Astrocyte of the hippocampus (primary cell): ENCODE data around the gene CCDC57.

Experiments used
- DNase-seq: peaks from one replicate; pipeline ENCODE4 v3.0.0; 2011; ENCODE audit warnings: low read depth, low spot score

CCDC57 gene

DNA sequence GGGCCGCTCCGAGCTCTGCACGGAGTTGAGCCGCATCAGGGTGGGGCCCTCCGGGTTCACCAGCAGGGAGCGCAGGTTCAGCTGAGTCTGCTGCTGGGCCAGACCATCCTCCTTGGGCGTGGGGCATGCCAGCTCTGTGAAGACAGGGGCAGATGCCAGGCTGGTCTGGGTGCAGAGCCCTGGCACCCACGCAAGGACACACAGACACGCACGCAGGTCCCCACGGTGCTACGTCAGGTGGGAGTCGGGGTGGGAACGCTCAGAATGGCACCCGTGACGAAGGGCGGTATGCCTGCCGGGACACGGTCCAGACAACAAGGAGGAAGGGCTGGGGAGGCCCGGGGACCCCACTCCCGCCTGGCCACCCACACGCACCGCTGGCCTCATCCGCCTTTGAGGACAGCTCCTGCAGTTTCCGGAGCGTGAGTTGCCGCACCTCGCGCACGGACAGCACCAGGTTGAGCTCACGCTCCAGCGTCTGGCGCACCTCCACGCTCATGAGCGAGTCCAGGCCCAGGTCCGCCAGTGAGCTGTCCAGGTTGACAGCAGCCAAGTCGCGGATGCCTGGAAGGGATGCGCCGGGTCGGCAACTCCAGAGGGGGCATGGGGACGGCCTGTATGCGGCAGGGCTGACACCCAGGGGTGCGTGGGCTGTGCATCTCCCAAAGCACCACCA, 131.7 kb downstream of the CCDC57 start:
- no peak for DNase-seq

DNA sequence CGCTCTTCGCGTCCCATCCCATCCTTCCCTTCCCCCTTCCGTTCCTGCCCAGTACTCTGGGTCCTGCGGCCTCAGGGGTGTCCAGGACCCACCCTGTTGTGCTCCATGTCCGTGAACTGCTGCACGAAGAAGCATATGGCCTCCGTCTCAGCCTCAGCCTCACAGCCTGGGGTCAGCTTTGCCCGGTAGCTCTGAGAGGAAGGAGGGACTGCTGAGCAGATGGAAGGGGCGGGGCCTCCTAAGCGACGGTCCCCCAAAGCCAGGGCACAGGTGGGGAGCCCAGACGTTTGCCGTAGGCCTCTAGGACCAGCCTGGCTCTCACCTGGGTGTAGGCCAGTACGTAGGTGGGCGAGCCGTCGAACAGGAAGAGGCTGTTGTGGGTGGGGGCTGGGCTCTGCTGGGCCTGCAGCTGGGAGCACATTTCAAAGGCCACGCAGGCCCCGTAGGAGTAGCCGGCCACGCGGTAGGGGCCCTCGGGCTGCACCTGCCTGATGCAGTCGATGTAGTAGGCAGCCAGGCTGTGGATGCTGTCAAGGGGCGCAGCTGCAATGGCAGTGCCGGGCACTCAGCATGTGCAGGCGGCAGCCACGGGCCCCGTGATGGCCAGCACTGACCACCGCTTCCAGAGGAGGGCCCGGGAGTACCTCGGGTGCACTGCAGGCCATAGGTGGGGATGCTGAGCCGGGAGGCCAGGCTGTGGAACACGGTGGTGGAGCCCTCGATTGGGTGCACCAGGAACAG, 132.4 kb downstream of the CCDC57 start:
- DNase-seq = no peak

DNA sequence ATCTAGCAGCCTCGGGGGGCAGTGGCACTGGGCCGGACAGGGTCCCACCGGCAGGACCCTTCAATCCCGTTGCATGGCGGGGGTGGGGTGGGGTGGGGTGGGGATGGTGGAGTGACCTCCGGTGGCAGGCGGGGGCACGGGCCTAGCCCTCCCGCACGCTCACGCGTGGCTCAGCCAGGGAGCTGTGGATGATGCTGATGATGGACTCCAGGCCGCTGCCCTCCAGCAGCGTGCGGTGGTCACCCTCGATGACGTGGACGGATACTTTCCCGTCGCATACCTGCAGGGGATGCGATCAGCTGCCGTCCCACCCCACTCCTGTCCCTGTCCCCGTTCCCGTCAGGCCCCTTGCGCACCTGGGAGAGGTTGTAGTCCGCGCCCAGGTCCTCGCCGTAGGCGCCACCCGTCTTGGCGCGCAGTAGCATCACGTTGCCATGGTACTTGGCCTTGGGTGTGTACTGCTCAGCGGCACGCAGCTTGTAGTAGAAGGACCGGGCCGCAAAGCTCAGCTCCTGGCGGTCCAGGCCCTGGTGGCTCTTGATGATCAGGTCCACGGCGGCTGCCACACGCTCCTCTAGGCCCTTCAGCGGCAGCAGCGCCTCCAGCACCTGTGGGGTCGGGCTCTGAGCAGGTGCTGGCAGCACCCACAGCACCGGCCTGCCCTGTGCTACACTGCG, 133.5 kb downstream of the CCDC57 start:
- no peak for DNase-seq

DNA sequence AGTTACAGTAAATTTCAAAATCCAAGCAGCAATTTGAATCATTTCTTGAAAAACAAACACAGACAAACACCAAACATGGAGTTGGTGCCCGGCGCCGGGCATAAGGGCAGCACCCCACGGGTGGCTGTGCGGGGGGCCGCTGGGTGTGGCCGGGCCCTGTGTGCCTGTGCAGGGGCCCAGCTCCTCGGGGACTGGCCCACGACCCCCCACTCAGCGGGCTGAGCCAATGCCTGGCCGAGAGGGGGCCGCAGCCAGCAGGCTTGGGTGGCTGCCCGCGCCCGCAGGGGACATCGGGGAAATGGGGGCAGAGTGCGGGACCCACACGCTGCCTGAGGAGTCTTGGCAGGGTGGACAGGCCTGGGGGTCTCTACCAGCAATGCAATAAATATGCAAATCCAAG, 134.2 kb downstream of the CCDC57 start:
- DNase-seq = no peak

DNA sequence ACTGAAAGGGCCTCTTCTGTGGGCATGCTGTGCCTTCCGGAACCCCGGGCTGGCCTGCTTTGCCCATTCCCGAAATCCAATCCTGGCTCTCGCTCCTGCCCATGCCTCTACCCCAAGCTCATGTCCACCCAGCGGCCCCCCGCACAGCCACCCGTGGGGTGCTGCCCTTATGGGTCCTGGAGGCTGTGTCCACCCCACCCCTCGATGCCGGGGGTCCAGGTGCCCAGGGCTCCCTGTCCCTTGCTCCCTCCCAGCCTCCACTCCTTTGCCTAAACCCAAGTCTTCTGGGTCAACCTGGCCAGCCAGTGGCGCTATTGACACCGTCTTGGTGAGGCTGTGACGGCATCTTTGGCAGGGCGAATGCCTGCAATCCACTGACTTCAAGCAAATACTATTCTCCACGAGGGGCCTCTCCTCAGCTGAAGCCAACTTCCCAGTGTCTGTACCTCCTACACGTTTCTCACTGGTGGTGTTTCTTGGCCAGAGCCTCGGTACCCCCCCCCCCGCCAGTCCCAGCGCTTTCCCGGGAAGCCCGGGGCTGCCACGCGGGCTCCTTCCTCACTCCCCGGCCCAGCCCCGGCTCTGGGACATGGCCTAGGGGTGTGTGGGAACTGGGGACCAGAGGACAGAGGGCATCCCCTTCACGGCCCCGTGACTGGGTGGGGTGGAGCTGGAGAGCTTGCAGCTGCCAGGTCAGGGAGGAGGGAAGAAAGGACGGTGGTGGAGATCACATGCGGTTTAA, 134.9 kb downstream of the CCDC57 start:
- DNase-seq = no peak

DNA sequence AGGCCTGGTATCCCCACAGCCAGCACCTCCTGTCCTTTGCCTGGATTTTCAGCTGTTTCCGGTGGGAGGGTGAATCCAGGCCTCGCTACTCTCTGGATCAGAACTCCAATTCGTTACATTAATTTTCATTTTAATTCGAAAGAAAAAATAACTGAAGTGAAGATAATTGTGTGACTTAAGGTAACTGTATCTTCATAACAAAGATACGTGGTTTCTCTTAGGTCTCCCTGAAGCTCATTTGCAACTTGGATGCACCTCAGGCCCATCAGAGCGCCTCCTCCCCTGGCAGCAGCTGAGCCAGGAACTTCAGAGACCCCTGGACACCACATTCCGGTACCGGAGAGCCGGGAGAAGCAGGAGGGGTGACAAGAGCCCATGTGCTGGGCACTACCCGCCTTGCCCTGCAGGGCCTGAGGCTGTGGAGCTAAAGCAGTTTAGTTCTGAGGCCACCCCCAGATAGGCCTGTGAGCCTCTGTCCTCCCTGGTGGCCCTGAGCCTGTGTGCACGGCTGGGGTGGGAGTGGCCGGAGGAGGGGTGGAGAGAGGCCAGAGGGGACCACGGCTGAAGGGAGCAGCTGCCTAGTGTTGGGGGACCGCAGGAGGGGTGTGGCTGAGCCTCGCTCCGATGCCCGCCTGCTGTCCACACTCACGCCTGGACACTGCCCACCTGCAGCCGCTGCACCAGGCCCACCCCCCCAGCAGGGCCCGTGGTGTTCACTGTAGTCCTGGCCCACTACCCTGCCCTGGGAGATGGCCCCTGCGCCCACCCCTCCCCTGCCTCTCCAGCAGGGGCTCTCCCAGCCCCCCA, 135.7 kb downstream of the CCDC57 start:
- no peak for DNase-seq

DNA sequence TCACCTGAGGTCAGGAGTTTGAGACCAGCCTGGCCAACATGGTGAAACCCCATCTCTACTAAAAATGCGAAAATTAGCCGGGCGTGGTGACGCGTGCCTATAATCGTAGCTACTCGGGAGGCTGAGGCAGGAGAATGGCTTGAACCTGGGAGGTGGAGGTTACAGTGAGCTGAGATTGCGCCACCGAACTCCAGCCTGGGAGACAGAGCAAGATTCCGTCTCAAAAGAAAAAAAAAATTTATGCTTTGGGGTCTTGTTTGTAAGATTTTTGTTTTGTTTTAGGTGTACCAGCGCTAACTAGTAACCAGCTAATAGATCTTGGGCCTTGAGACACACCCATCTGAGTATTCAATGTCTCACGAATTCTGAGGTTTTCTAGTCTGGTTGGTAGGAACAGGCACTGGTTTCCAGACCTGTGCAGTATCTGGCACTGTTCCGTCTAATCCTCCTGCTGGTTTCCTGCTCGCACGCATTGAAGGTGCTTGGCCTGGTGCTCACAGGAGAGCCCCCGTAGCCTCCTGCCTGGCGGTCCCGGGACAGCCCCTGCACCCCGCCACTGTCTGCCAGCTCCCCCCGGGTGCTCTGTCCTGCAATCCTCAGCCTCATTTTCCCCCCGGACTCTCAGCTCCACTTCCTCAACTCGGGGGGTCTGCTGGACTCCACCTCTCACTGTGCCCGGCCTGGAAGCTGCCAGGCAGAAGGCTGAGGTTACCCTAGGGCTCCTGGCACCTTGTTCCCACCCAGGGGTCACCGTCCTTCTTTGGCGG, 136.4 kb downstream of the CCDC57 start:
- DNase-seq = no peak

DNA sequence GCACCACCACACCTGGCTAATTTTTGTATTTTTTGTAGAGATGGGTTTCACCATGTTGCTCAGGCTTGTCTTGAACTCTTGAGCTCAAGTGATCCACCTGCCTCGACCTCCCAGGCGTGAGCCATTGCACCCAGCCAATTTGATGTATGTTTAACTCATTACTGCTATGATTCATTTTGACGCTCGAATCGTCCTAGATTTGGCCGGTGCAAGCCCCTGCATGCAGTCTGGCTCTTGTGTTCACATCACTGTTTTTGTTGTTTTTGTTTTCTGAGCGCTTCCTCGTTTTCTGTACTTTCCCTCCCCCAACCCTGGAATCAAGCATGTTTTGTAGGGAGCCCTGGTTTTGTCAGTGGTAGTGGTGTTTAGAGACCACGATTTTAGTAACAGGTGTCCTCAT, 139.2 kb downstream of the CCDC57 start:
- DNase-seq = no peak

DNA sequence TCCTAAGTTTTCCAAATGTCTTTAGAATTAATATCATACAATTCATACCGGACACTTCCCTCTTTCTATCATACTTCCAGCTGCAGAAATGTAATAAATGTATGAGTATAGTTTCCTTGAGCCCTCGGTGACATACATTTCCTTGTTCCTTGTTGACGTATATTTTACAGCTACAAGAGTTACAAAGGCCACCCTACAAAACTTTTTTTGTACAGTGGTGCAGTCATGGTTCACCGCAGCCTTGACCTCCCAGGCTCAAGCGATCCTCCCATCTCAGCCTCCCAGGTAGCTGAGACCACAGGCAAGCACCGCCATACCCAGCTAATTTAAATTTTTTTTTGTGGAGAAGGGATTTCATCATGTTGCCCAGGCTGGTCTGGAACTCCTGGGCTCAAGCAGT, 139.8 kb downstream of the CCDC57 start:
- no peak for DNase-seq

DNA sequence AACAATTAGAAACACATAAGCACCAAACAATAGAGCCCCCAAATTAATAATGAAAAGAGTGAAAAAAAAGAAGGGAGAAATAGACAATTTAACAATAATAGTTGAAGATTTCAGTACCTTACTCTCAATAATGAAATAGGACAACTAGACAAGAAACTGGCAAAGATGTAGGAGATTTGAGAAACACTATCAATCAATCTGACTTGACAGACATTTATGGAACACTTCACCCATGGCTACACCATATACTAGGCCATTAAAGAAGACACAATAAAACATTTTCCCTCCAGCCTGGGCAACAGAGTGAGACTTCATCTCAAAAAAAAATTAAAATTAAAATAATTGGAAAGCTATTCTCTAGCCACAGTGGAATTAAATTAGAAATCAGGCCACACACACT, 142.0 kb downstream of the CCDC57 start:
- DNase-seq = no peak

DNA sequence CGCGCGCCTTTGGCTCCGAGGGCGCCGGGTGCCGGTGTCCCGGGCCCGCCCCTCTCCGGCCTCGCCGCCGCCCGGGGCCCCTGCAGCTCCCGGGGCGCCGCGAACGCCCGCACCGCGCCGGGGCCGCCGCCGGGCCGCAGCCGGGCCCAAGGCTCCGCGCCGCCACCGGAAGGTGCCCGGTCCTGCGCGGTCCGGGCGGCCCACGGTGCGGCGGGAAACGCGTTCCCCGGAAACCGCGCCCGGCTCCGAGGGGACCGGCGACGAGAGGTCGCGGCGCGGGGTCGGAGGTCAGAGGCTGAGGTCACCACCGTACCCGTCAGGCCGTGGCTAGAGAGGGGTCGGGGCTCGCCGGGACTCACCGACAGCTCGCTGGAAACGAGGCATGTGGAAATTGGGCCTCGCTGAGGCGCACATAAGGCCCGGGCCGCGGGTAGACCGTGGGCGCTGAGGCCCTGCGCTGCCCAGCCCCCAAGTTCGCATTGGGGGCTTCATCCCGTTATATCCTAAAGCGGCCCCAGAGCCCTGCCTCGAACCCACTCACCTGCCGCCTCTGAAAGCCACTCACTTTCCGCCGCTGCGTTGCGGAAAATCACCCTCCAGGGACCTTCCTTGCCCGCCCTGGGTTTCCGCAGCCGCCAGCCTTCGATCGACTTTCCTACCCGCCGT, 146.9 kb downstream of the CCDC57 start, which contains the start of gene DUS1L:
DUS1L (minus strand) TSS at position 167 of the 666 bp plus-strand sequence. CDS start 745 bp downstream, outside the sequence.
- DNase-seq = peak; percentile 78

DNA sequence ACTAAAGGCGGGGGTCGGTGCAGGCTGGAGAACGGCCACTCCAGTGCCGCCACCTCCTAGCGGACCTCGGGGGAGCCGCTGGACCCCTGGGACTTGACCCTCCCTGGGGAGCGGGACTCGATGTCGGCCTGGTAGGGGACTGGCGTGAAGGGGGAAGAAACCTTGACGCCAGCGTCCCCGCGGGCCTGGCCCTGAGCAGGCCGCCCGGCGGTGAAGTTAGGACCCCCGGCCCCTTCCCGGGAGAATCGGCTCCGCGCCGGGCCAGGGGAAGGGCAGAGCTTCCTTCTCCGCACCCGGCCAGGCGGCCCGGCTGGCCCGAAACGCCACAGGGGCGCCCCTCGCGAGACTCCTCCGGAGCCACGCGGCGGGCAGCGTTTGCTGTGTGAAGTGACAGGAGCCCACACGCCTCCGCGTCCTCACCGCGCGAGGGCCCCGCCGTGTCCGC, 147.4 kb downstream of the CCDC57 start:
- DNase-seq = peak; percentile 67

DNA sequence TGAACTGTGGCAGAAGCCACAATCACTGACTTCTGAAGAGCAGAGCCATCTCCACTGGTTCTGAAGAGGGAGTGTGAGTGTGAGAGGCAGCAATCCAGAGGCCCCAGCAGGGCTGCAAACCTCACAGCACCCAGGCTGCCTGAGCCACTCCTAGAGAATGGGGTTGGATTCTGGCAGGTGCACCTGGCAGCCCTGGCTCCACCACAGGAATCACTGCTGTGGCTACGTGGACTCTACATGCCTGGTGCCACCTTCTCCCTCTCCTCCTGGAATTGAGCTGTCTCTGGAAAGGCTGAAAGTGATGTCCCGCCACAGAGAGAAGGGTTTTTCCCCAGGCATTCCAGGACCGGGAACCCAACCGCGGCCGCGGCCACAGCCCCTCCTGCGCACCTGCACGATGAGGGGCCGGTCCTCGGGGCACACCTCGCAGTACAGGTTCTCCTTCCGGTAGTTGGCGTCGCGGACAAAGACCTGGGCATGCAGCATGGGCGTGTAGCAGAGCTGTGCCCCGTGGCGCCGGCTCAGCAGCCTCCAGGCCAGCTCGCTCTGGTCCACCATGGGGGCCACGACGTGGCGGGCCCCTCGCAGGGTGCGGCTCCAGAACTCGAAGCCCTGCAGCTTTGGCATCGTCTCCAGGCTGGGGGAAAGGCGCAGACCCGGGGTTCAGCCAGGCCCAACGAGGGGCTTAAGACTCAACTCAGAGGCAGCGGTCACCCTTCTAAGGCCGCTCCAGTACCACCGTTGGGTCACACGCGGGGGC, 148.0 kb downstream of the CCDC57 start:
- peak; percentile 18 for DNase-seq

DNA sequence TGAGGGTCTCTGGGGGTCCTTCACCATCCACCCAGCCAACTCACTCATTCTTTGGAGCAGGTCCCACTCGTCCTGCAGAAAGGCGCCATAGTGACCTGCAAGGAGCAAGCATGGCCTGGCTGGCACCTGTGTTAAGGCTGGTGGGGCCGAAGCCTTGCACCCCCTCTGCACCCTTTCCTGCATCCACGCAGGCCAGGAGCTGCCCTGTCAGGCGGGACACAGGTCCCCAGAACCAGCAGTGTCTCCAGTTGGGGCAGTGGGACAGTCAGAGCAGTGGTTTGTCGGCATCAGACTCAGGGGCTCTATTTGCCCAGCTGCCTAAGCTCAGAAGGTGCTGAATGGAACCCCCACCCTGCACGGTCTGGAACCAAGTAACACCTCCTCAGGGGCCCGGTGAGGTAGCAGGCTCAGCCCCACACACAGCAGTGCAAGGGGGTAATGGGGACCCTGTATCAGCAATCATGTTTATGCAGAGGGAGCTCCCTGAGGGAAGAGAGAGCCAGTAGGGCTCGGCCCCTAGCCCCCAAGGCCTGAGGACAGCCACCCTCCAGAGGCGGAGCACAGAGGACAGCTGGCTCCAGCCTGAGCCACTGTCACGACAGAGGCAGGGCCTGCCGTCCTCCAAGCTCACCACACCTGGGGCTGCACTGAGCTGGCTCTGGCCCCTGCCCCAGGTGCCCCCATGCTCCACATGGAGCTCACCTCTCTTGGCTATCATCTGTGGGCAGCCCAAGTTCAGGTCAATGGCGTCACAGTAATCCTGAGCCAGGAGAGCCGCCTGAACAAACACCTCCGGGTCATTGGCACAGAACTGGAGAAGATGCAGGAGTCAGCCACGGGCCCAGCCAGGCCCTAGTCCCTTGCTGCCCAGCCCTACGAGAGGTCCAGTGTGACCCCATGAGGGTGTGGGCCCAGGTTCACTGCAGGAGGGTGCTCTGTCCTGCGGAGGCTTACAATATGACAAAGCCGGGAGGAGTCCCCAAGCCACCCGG, 148.9 kb downstream of the CCDC57 start:
- no peak for DNase-seq

DNA sequence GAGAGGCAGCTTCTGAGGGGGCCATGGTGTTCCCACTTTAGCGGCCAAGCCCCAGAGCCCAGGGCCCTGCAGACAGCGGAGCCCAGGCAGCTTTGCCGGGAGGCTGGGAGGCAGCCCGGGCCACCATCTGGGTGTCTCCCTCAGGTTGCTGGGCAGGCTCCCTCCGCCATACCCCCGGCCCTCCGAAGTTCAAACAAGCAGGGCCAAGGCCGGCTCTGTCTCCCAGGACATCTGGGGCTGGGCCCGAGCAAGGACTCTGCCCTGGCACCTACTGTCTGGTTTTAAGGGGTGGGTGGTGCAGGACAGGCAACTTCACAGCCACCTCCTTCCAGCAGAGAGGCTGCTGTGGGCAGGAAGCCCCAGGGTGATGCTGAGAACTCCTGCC, 149.7 kb downstream of the CCDC57 start:
- DNase-seq = no peak

DNA sequence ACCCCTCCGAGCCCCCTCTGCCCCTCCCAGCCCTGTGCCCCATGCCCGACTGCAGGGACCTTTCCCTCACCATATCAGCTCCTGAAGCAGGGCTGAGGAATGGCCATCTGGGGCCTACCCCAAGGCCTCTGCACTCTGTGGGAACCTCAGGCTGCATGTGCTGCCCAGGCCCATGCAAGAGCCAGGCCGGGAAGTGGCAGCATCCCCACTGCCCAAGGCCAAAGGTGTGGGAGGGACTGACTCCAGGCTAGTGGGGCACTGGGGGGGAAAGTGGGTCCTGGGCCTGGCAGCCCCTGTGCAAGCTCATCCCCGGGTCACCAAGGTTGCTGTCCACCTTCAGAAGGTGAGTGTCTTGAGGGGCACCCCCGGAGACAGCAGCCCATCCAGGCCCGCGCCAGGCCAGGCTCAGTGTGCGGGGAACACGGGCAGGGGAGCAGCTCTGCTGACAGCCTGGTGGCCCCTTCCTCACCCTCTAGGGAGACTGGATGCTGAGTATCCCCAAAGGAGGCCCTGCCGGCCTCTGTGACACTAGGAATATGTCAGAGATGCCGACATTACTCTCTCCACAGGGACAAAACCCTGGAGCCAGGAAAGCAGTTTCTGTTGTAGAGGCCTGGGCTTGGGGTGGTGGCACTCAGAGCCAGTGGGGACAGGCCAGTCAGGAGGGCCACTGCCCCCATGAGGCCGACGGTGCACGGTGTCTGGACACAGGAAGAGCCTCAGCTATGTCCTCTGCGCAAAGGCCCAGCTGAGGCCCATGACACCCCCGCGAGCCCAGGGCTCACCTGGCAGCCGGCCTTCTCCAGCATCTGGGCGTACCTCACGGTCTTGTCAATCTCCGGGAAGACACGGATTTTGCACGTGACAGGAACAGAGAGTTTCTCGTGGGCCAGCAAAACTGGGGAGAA, 150.3 kb downstream of the CCDC57 start:
- no peak for DNase-seq
